Stomach (tissue), 4 donors: ENCODE data around the gene NPDC1.

Experiments
- CTCF ChIP-seq, 7 experiments: fragments of 450-650 bp in 4 of 7; fragments of 200-600 bp in 3 of 7; sonication (generic) in 3 of 7; IDR thresholded peaks; one replicate each; pipeline ENCODE4 v1.5.1; 2016 to 2019; ENCODE audit warnings: antibody characterized with exemption in 7 of 7, control low read depth in 2 of 7, mild to moderate bottlenecking in 1 of 7
- EP300 ChIP-seq: sonication (generic); formaldehyde crosslinking; IDR thresholded peaks from one replicate; pipeline ENCODE4 v1.6.1; 2017; ENCODE audit warnings: antibody characterized with exemption
- POLR2A ChIP-seq, 4 donors: fragments of 450-650 bp; IDR thresholded peaks; one replicate each; pipeline ENCODE4 v1.6.1; 2016; ENCODE audit warnings: antibody characterized with exemption in 4 of 4, control low read depth in 2 of 4, mild to moderate bottlenecking in 1 of 4, moderate library complexity in 1 of 4
- POLR2AphosphoS5 ChIP-seq, 3 donors: sonication (generic); formaldehyde crosslinking; IDR thresholded peaks; one replicate each; pipeline ENCODE4 v1.6.1; 2016; ENCODE audit warnings: antibody characterized with exemption in 3 of 3

- TF ChIP-seq POLR2A (IDR thresholded peaks at IDR 0.05) (no peak), CTCF (IDR thresholded peaks at IDR 0.05) (no peak), POLR2AphosphoS5 (IDR thresholded peaks at IDR 0.05) (no peak), EP300 (no peak)
These were observed 6.2 kb downstream of the NPDC1 start for GRCh38 chr9:137039611-137040366.
